HG03025 (cell line): ENCODE data around the gene CLEC17A.
"Not testable (repeated sequence)": the region's sequence is repeated elsewhere in the genome, so short reads cannot be mapped to it uniquely, and the experiment has no call there.

Source experiments
- ATAC-seq: cut with Tn5 transposase; IDR thresholded peaks from one replicate; pipeline ENCODE4 v1.9.1; 2021; ENCODE audit warnings: mild to moderate bottlenecking, moderate library complexity; ENCODE audit not compliant: unreplicated experiment, low FRiP score

CLEC17A gene

GRCh38 chr19:14582894-14583340, at the start of gene CLEC17A:
Gene CLEC17A (plus strand): TSS chr19:14583084. CDS start chr19:14583161, 77 bp downstream.
- ATAC-seq, result no peak

GRCh38 chr19:14533450-14533849, 49.4 kb upstream of the CLEC17A start:
- no peak for ATAC-seq

GRCh38 chr19:14536926-14537692, 45.8 kb upstream of the CLEC17A start:
- no peak for ATAC-seq

GRCh38 chr19:14540741-14541525, 42.0 kb upstream of the CLEC17A start:
- ATAC-seq, result no peak

- ATAC-seq, result not testable (repeated sequence)
Observed at GRCh38 chr19:14541979-14542378, 40.9 kb upstream of the CLEC17A start.

GRCh38 chr19:14542711-14543328, 40.1 kb upstream of the CLEC17A start:
- no peak for ATAC-seq

- no peak for ATAC-seq
Observed at GRCh38 chr19:14544047-14544446, 38.8 kb upstream of the CLEC17A start.

- ATAC-seq, result no peak
Observed at GRCh38 chr19:14544977-14545715, 37.7 kb upstream of the CLEC17A start.

- no peak for ATAC-seq
Observed at GRCh38 chr19:14545716-14546082, 37.2 kb upstream of the CLEC17A start.

- no peak for ATAC-seq
Observed at GRCh38 chr19:14550201-14550754, 32.6 kb upstream of the CLEC17A start.

- ATAC-seq, result not testable (repeated sequence)
Observed at GRCh38 chr19:14551134-14552005, 31.5 kb upstream of the CLEC17A start.

- ATAC-seq, result not testable (repeated sequence)
Observed at GRCh38 chr19:14552006-14552360, 30.9 kb upstream of the CLEC17A start.

GRCh38 chr19:14553042-14553938, 29.6 kb upstream of the CLEC17A start:
- no peak for ATAC-seq

- ATAC-seq, result no peak
Observed at GRCh38 chr19:14553939-14554243, 29.0 kb upstream of the CLEC17A start.

- ATAC-seq, result no peak
Observed at GRCh38 chr19:14554382-14554812, 28.5 kb upstream of the CLEC17A start.

GRCh38 chr19:14555918-14556661, 26.8 kb upstream of the CLEC17A start:
- no peak for ATAC-seq

GRCh38 chr19:14556662-14557188, 26.2 kb upstream of the CLEC17A start:
- no peak for ATAC-seq
